PC-9 (cell line): ENCODE results near the gene PCDH9. TPM values are rescaled to one million over a fixed set of nuclear protein-coding genes. Genes with fewer than 3 reads are reported as not detected.

Source experiments
- BruUV-seq: library from RNA; stranded (reverse); fragments of 400-500 nt; replicated peaks from 2 replicates; lab custom pipeline; 2021; lab: Mats Ljungman, UMichigan
- CTCF ChIA-PET: fragments of 300-600 bp; sonication (Branson Sonifier 250); formaldehyde crosslinking; loops from one replicate; lab custom pipeline; 2022; ENCODE audit warnings: antibody characterized with exemption; lab: Charles Lee
- POLR2A ChIA-PET: fragments of 300-600 bp; sonication (Branson Sonifier 250); formaldehyde crosslinking; loops from one replicate; lab custom pipeline; 2022; ENCODE audit warnings: antibody characterized with exemption; ENCODE audit not compliant: unreplicated experiment; lab: Charles Lee
- DNase-seq, 2 experiments: peaks; one replicate each; pipeline versions ENCODE4 v3.0.0 to v3.0.0-alpha.2; 2015 to 2022; ENCODE audit warnings: mixed read lengths in 1 of 2
- H2AFZ ChIP-seq: fragments of 200-600 bp; sonication (generic); 2 replicates; pipeline ENCODE4 v1.8.1; 2017; ENCODE audit warnings: antibody characterized with exemption
- H3F3A ChIP-seq: fragments of 200-600 bp; sonication (generic); 2 replicates; pipeline ENCODE4 v1.8.1; 2017; ENCODE audit warnings: antibody characterized with exemption, mild to moderate bottlenecking, low read depth; ENCODE audit not compliant: insufficient read depth
- H3K27ac ChIP-seq: fragments of 200-600 bp; sonication (generic); 2 replicates; pipeline ENCODE4 v1.6.1; 2016; ENCODE audit warnings: mixed run types
- H3K27me3 ChIP-seq: fragments of 200-600 bp; sonication (generic); 2 replicates; pipeline ENCODE4 v1.6.1; 2016; ENCODE audit warnings: low read depth, mixed run types; ENCODE audit not compliant: insufficient read depth
- H3K36me3 ChIP-seq: fragments of 200-600 bp; sonication (generic); 2 replicates; pipeline ENCODE4 v1.6.1; 2016; ENCODE audit warnings: low read depth, mixed run types
- H3K4me1 ChIP-seq: fragments of 200-600 bp; sonication (generic); replicated peaks from 2 replicates; pipeline ENCODE4 v1.6.1; 2016; ENCODE audit warnings: mixed run types; ENCODE audit not compliant: insufficient read depth
- H3K4me2 ChIP-seq: fragments of 200-600 bp; sonication (generic); 2 replicates; pipeline ENCODE4 v1.6.1; 2017; ENCODE audit warnings: mixed run types
- H3K4me3 ChIP-seq: fragments of 200-600 bp; sonication (generic); 2 replicates; pipeline ENCODE4 v1.6.1; 2016; ENCODE audit warnings: mixed run types
- H3K79me2 ChIP-seq: fragments of 200-600 bp; sonication (generic); 2 replicates; pipeline ENCODE4 v1.6.1; 2017; ENCODE audit warnings: low read depth, mixed run types
- H3K9me2 ChIP-seq: fragments of 200-600 bp; sonication (generic); 2 replicates; pipeline ENCODE4 v1.8.1; 2017; ENCODE audit warnings: mild to moderate bottlenecking; ENCODE audit not compliant: insufficient read depth
- H3K9me3 ChIP-seq: fragments of 200-600 bp; sonication (generic); 2 replicates; pipeline ENCODE4 v1.8.1; 2016; ENCODE audit warnings: low read depth; ENCODE audit not compliant: insufficient read depth
- H4K20me1 ChIP-seq: fragments of 200-600 bp; sonication (generic); 2 replicates; pipeline ENCODE4 v1.8.1; 2017; ENCODE audit not compliant: insufficient read depth
- EZH2 ChIP-seq: fragments of 200-600 bp; sonication (generic); IDR thresholded peaks from 2 replicates; pipeline ENCODE4 v1.8.0; 2017; ENCODE audit warnings: antibody characterized with exemption, low read depth
- intact Hi-C: fragments of 100-400 bp; cut with micrococcal nuclease; formaldehyde crosslinking; loops from one replicate; pipeline ENCODE4 v1.10.0; 2022; ENCODE audit not compliant: unreplicated experiment
- total RNA-seq: library from RNA; stranded (reverse); gene quantifications from 2 replicates; pipeline ENCODE4 v1.2.3, GENCODE V29; 2021
- TF ChIP-seq, protein P1 (sequence below): fragments of 200-600 bp; sonication (generic); conservative IDR thresholded peaks from 2 replicates; pipeline ENCODE4 v1.6.1; 2017; ENCODE audit warnings: mixed run types, antibody characterized with exemption, mild to moderate bottlenecking, moderate library complexity

PCDH9 gene
- total RNA-seq, 1 experiment from 2014 or later: 0.37 TPM

DNA sequence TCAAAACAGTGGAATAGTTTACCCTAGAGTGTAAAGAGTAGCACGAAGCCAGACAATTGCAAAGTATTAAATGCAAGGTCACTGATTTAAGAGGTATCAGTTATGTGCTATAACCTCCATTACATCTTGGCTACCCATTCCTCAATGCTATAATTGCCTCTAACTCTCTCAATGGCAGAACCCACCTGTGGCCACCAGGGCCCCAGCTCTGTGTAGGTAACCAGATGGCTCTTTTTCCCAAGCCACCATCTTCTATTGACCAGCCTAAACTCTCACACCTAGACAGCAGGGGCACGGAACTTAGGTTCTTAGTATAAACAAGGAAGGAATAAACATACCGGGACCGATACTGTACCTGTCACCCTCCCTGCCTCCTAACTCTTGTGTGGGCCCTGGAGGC lies 277.6 kb downstream of the PCDH9 start:
- no peaks in the 10 kb centered on the region for H4K20me1 ChIP-seq
- BruUV-seq: no TSS peak
- H3K9me2 ChIP-seq: no peaks in the 10 kb centered on the region
- H3K4me1 ChIP-seq: no peaks in the 10 kb centered on the region
- H3K4me2 ChIP-seq: no peak overlapping the region
- no peaks in the 10 kb centered on the region for H3K9me3 ChIP-seq
- intact Hi-C loops: no loop called here
- H3K27me3 ChIP-seq: no peaks in the 10 kb centered on the region
- no peak for DNase-seq
- no peak overlapping the region for H3K27ac ChIP-seq
- no peaks in the 10 kb centered on the region for H3K36me3 ChIP-seq
- H3K4me3 ChIP-seq: no peak overlapping the region
- no peaks in the 10 kb centered on the region for H3F3A ChIP-seq
- TF ChIP-seq, protein P1, sequence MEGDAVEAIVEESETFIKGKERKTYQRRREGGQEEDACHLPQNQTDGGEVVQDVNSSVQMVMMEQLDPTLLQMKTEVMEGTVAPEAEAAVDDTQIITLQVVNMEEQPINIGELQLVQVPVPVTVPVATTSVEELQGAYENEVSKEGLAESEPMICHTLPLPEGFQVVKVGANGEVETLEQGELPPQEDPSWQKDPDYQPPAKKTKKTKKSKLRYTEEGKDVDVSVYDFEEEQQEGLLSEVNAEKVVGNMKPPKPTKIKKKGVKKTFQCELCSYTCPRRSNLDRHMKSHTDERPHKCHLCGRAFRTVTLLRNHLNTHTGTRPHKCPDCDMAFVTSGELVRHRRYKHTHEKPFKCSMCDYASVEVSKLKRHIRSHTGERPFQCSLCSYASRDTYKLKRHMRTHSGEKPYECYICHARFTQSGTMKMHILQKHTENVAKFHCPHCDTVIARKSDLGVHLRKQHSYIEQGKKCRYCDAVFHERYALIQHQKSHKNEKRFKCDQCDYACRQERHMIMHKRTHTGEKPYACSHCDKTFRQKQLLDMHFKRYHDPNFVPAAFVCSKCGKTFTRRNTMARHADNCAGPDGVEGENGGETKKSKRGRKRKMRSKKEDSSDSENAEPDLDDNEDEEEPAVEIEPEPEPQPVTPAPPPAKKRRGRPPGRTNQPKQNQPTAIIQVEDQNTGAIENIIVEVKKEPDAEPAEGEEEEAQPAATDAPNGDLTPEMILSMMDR: no peak
- TF ChIP-seq EZH2: no peak
- H3K79me2 ChIP-seq: no peaks in the 10 kb centered on the region
- no peak overlapping the region for H2AFZ ChIP-seq
- ChIA-PET POLR2A (no interaction called here), CTCF (no interaction called here)

DNA sequence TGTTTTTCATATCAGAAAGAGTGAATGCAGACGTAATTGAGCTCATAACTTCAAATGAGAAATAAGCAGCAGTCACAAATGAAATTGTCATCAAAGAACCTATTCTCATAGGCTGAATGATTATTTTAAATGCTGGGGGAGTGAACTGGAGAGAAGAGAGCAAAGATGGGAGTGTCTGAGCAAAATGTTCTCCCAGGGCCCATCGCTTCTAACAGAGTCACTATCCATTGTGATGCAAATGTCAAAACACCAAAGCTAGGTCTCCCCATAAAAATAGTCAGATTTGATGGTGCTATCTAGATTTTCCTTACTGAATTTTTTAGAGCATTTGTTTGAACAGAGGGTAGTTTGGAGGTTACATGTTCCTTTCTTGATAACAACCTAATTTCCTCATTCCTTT lies 278.7 kb downstream of the PCDH9 start:
- no peak for TF ChIP-seq EZH2
- TF ChIP-seq, protein P1: no peak
- no peak overlapping the region for H3K4me2 ChIP-seq
- no peaks in the 10 kb centered on the region for H4K20me1 ChIP-seq
- no peak for DNase-seq
- H3K27ac ChIP-seq: no peak overlapping the region
- H3K79me2 ChIP-seq: no peaks in the 10 kb centered on the region
- H3K4me1 ChIP-seq: no peaks in the 10 kb centered on the region
- no peak overlapping the region for H3K4me3 ChIP-seq
- BruUV-seq: no TSS peak
- ChIA-PET CTCF (no interaction called here), POLR2A (no interaction called here)
- intact Hi-C loops: no loop called here
- no peaks in the 10 kb centered on the region for H3K36me3 ChIP-seq
- H3K9me3 ChIP-seq: no peaks in the 10 kb centered on the region
- no peaks in the 10 kb centered on the region for H3F3A ChIP-seq
- H3K9me2 ChIP-seq: no peaks in the 10 kb centered on the region
- H2AFZ ChIP-seq: no peak overlapping the region
- H3K27me3 ChIP-seq: no peaks in the 10 kb centered on the region

DNA sequence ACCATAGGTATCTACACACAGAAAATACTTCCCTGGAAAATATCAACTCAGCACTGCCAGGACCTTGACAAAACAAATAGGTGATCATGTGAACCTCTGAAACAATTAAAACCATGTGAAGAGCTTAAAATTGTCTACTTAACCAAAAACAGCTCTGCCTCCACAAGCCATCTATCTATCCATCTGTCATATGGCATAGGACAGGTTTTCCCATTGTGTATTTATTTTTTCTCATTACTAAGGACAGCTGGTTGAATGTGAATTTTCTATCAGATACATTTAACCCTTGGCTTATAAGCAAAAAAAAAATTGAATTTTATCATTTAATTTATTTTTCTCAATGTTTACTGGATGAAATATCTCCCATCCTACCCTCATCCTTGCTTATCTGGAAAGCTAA lies 279.5 kb downstream of the PCDH9 start:
- no peaks in the 10 kb centered on the region for H3F3A ChIP-seq
- TF ChIP-seq, protein P1: no peak
- no peak for TF ChIP-seq EZH2
- ChIA-PET CTCF (no interaction called here), POLR2A (no interaction called here)
- H3K9me3 ChIP-seq: no peaks in the 10 kb centered on the region
- H3K27ac ChIP-seq: no peak overlapping the region
- no peak overlapping the region for H3K4me2 ChIP-seq
- no peak for DNase-seq
- intact Hi-C loops: no loop called here
- H3K4me1 ChIP-seq: no peaks in the 10 kb centered on the region
- H2AFZ ChIP-seq: no peak overlapping the region
- H3K9me2 ChIP-seq: no peaks in the 10 kb centered on the region
- BruUV-seq: no TSS peak
- no peaks in the 10 kb centered on the region for H3K27me3 ChIP-seq
- no peak overlapping the region for H3K4me3 ChIP-seq
- H3K36me3 ChIP-seq: no peaks in the 10 kb centered on the region
- no peaks in the 10 kb centered on the region for H3K79me2 ChIP-seq
- no peaks in the 10 kb centered on the region for H4K20me1 ChIP-seq
